Measurements from ENCODE around the gene TRIM3.

TRIM3 gene

GRCh38 chr11:6448574-6448973, 25.2 kb downstream of the TRIM3 start:
- H3K9me3 ChIP-seq (ENCODE audit: insufficient read depth, low read length) = no peaks in the 10 kb centered on the region
- no peak overlapping the region for H3K4me2 ChIP-seq (ENCODE audit: low read length)
- H3K36me3 ChIP-seq (replicated peaks; ENCODE audit: low read depth, low read length) = no peaks in the 10 kb centered on the region
- no peak overlapping the region for H2AFZ ChIP-seq (ENCODE audit: low read depth, low read length)
- H3K27me3 ChIP-seq (ENCODE audit: low read depth, low read length) = no peaks in the 10 kb centered on the region
- no peak overlapping the region for H3K4me3 ChIP-seq (ENCODE audit: low read length)
- no peak overlapping the region for H3K27ac ChIP-seq (ENCODE audit: low read length)
- no peak overlapping the region for H3K9ac ChIP-seq (ENCODE audit: low read length)
- no peaks in the 10 kb centered on the region for H4K20me1 ChIP-seq (ENCODE audit: insufficient read depth, low read length)
- TF ChIP-seq, protein P1, sequence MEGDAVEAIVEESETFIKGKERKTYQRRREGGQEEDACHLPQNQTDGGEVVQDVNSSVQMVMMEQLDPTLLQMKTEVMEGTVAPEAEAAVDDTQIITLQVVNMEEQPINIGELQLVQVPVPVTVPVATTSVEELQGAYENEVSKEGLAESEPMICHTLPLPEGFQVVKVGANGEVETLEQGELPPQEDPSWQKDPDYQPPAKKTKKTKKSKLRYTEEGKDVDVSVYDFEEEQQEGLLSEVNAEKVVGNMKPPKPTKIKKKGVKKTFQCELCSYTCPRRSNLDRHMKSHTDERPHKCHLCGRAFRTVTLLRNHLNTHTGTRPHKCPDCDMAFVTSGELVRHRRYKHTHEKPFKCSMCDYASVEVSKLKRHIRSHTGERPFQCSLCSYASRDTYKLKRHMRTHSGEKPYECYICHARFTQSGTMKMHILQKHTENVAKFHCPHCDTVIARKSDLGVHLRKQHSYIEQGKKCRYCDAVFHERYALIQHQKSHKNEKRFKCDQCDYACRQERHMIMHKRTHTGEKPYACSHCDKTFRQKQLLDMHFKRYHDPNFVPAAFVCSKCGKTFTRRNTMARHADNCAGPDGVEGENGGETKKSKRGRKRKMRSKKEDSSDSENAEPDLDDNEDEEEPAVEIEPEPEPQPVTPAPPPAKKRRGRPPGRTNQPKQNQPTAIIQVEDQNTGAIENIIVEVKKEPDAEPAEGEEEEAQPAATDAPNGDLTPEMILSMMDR (IDR thresholded peaks at IDR 0.05; ENCODE audit: low read depth, low read length) = no peak
- no peak for TF ChIP-seq EZH2phosphoT487 (IDR thresholded peaks at IDR 0.05; ENCODE audit: low read depth)
- H3K79me2 ChIP-seq (ENCODE audit: low read length) = no peaks in the 10 kb centered on the region
- no peaks in the 10 kb centered on the region for H3K4me1 ChIP-seq (ENCODE audit: low read length)

- no peaks in the 10 kb centered on the region for H4K20me1 ChIP-seq (ENCODE audit: insufficient read depth, low read length)
- H3K27me3 ChIP-seq (ENCODE audit: low read depth, low read length) = no peaks in the 10 kb centered on the region
- H3K27ac ChIP-seq (ENCODE audit: low read length) = no peak overlapping the region
- TF ChIP-seq EZH2phosphoT487 (IDR thresholded peaks at IDR 0.05; ENCODE audit: low read depth) = no peak
- TF ChIP-seq, protein P1 (IDR thresholded peaks at IDR 0.05; ENCODE audit: low read depth, low read length) = peak; percentile 84
- H3K4me2 ChIP-seq (ENCODE audit: low read length) = no peak overlapping the region
- no peaks in the 10 kb centered on the region for H3K9me3 ChIP-seq (ENCODE audit: insufficient read depth, low read length)
- no peak overlapping the region for H2AFZ ChIP-seq (ENCODE audit: low read depth, low read length)
- peaks cover under 1% of the 10 kb centered on the region; the same call in 1 of the 2 replicates for H3K4me1 ChIP-seq (ENCODE audit: low read length)
- H3K4me3 ChIP-seq (ENCODE audit: low read length) = no peak overlapping the region
- H3K36me3 ChIP-seq (replicated peaks; ENCODE audit: low read depth, low read length) = no peaks in the 10 kb centered on the region
- H3K79me2 ChIP-seq (ENCODE audit: low read length) = no peaks in the 10 kb centered on the region
- no peak overlapping the region for H3K9ac ChIP-seq (ENCODE audit: low read length)
These were observed 30.3 kb downstream of the TRIM3 start for GRCh38 chr11:6443269-6444003.

- Histone ChIP-seq H2AFZ (ENCODE audit: low read depth, low read length) (no peak overlapping the region), H3K9ac (ENCODE audit: low read length) (no peak overlapping the region), H3K79me2 (ENCODE audit: low read length) (no peaks in the 10 kb centered on the region), H3K9me3 (ENCODE audit: insufficient read depth, low read length) (no peaks in the 10 kb centered on the region), H3K4me1 (ENCODE audit: low read length) (peaks cover 9% of the 10 kb centered on the region), H3K4me2 (ENCODE audit: low read length) (no peak overlapping the region), H3K27ac (ENCODE audit: low read length) (no peak overlapping the region), H3K27me3 (ENCODE audit: low read depth, low read length) (no peaks in the 10 kb centered on the region), H3K36me3 (replicated peaks; ENCODE audit: low read depth, low read length) (no peaks in the 10 kb centered on the region), H4K20me1 (ENCODE audit: insufficient read depth, low read length) (no peaks in the 10 kb centered on the region), H3K4me3 (ENCODE audit: low read length) (no peak overlapping the region)
- TF ChIP-seq EZH2phosphoT487 (IDR thresholded peaks at IDR 0.05; ENCODE audit: low read depth) = no peak
- TF ChIP-seq, protein P1 (IDR thresholded peaks at IDR 0.05; ENCODE audit: low read depth, low read length) = no peak
These were observed 31.3 kb downstream of the TRIM3 start for GRCh38 chr11:6442441-6442840.

GRCh38 chr11:6440906-6441358, 32.8 kb downstream of the TRIM3 start, which contains the start of gene HPX:
TSS of gene HPX (minus strand) at chr11:6440987. CDS start at chr11:6440963, 24 bp downstream.
- Histone ChIP-seq H3K4me1 (ENCODE audit: low read length) (peaks cover 9% of the 10 kb centered on the region), H3K9me3 (ENCODE audit: insufficient read depth, low read length) (no peaks in the 10 kb centered on the region), H2AFZ (ENCODE audit: low read depth, low read length) (no peak within 1 kb of the TSS), H3K4me3 (ENCODE audit: low read length) (no peak within 1 kb of the TSS), H3K9ac (ENCODE audit: low read length) (no peak within 1 kb of the TSS), H3K4me2 (ENCODE audit: low read length) (no peak within 1 kb of the TSS), H3K79me2 (ENCODE audit: low read length) (no peaks in the 10 kb centered on the region), H3K36me3 (replicated peaks; ENCODE audit: low read depth, low read length) (no peaks in the 10 kb centered on the region), H4K20me1 (ENCODE audit: insufficient read depth, low read length) (no peaks in the 10 kb centered on the region), H3K27ac (ENCODE audit: low read length) (no peak within 1 kb of the TSS), H3K27me3 (ENCODE audit: low read depth, low read length) (no peaks in the 10 kb centered on the region)
- TF ChIP-seq, protein P1 (IDR thresholded peaks at IDR 0.05; ENCODE audit: low read depth, low read length) = no peak
- no peak for TF ChIP-seq EZH2phosphoT487 (IDR thresholded peaks at IDR 0.05; ENCODE audit: low read depth)

Data from OCI-LY3 (cell line).